Measurements from ENCODE around the gene NKD1. TPM values are rescaled to one million over a fixed set of nuclear protein-coding genes. Genes with fewer than 3 reads are reported as not detected.

The NKD1 gene
- total RNA-seq, 1 experiment from 2014 or later = 11.4 TPM

DNA sequence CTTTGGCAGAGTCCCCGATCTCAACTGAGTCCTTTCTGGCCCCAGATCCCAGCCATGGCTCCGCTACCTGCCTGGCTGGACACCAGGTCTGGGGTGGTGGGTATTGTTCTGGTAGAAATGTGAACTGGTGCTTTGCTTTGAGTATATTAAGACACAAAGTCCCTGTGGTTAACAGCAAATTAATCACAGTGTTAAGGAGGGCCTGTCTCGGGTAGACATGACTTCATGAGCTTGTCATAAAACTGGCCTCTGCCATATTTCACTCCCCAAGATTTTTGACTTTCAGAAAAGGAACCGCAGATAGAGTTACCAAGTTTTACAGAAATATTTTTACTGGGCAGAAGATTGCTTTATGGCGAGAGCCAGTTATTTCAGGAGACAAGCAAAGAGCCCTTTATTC is 19.5 kb downstream of the NKD1 start:
- ChIA-PET CTCF (no interaction called here), POLR2A (no interaction called here), RAD21 (ENCODE audit: low non-redundant PET in 1 of 2, low total read pairs in 2 of 2, uncharacterized antibody in 2 of 2, unreplicated experiment in 2 of 2) (no interaction called here)
- ATAC-seq (no peak), DNase-seq (ENCODE audit: low read depth, low spot score) (no peak)
- BruUV-seq (replicated peaks) = no TSS peak
- H2AFZ ChIP-seq (ENCODE audit: low read depth, low read length, poor library complexity, severe bottlenecking) = no peak overlapping the region
- H3K9me3 ChIP-seq (ENCODE audit: control insufficient read depth in 1 of 2, insufficient read depth in 1 of 2, low read depth in 1 of 2, low read length in 2 of 2) = no peaks in the 10 kb centered on the region
- H3K9me2 ChIP-seq (ENCODE audit: insufficient read depth) = no peaks in the 10 kb centered on the region
- no peak overlapping the region for H3K27ac ChIP-seq (ENCODE audit: low read depth, low read length)
- no peaks in the 10 kb centered on the region for H3K4me1 ChIP-seq (ENCODE audit: control insufficient read depth in 1 of 2, insufficient read depth in 2 of 2, low read length in 2 of 2)
- no peaks in the 10 kb centered on the region for H4K20me1 ChIP-seq (ENCODE audit: insufficient read depth)
- no peak overlapping the region for H3K4me2 ChIP-seq (ENCODE audit: low read length)
- H3K79me2 ChIP-seq (ENCODE audit: insufficient read depth, low read length) = no peaks in the 10 kb centered on the region
- no peak overlapping the region for H3K9ac ChIP-seq (ENCODE audit: low read length)
- no peak for TF ChIP-seq CBX3 (IDR thresholded peaks at IDR 0.05; ENCODE audit: low read depth)
- TF ChIP-seq, protein P1, sequence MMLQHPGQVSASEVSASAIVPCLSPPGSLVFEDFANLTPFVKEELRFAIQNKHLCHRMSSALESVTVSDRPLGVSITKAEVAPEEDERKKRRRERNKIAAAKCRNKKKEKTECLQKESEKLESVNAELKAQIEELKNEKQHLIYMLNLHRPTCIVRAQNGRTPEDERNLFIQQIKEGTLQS (IDR thresholded peaks at IDR 0.05) = no peak
- no peak for TF ChIP-seq RAD21 (IDR thresholded peaks at IDR 0.05; ENCODE audit: low read depth)
- H3K36me3 ChIP-seq (ENCODE audit: control insufficient read depth in 1 of 2, insufficient read depth in 2 of 2, low read length in 2 of 2) = no peaks in the 10 kb centered on the region
- no peak overlapping the region for H3K4me3 ChIP-seq (replicated peaks in 1 of 2; ENCODE audit: low read depth in 1 of 2, low read length in 2 of 2)
- intact Hi-C loops (cut with micrococcal nuclease) = no loop called here
- H3K27me3 ChIP-seq (ENCODE audit: insufficient read depth, low read length) = no peaks in the 10 kb centered on the region

DNA sequence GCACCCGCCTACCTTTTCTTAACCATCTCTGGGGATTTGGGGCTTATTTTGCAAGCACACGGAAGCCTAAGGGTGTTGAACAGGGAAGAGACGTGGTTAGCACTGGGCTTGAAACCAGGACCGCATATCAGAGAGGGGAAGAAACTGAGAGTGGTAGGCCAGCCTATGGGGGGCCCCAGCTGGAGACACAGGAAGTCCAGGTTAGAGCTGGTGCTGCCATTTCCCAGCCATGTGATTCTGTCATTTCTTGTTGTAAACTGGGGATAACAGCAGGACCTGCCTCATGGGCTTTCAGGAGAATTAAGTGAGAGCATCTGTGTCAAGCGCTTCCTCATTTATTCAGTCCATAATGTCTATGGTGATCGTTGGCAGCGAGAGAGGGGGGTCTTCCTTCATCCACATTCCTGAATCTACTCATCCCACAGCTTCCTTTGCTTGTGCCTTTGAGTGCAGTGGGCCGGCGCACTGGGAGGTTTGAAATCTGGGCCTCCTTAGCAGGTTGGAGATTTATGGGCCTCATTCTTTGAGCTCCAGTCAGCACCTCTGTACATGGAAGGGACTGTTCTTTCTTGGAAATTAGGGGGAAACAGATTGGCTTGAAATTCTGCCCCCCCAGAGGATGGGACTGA is 20.1 kb downstream of the NKD1 start:
- Histone ChIP-seq H3K4me3 (replicated peaks in 1 of 2; ENCODE audit: low read depth in 1 of 2, low read length in 2 of 2) (no peak overlapping the region), H4K20me1 (ENCODE audit: insufficient read depth) (no peaks in the 10 kb centered on the region), H2AFZ (ENCODE audit: low read depth, low read length, poor library complexity, severe bottlenecking) (no peak overlapping the region), H3K4me2 (ENCODE audit: low read length) (no peak overlapping the region), H3K27ac (ENCODE audit: low read depth, low read length) (no peak overlapping the region), H3K9me3 (ENCODE audit: control insufficient read depth in 1 of 2, insufficient read depth in 1 of 2, low read depth in 1 of 2, low read length in 2 of 2) (no peaks in the 10 kb centered on the region), H3K27me3 (ENCODE audit: insufficient read depth, low read length) (no peaks in the 10 kb centered on the region), H3K9ac (ENCODE audit: low read length) (no peak overlapping the region), H3K4me1 (ENCODE audit: control insufficient read depth in 1 of 2, insufficient read depth in 2 of 2, low read length in 2 of 2) (no peaks in the 10 kb centered on the region), H3K9me2 (ENCODE audit: insufficient read depth) (no peaks in the 10 kb centered on the region), H3K36me3 (ENCODE audit: control insufficient read depth in 1 of 2, insufficient read depth in 2 of 2, low read length in 2 of 2) (no peaks in the 10 kb centered on the region), H3K79me2 (ENCODE audit: insufficient read depth, low read length) (no peaks in the 10 kb centered on the region)
- POLR2A ChIA-PET = no interaction called here
- no peak for ATAC-seq
- CTCF ChIA-PET = no interaction called here
- no TSS peak for BruUV-seq (replicated peaks)
- intact Hi-C loops (cut with micrococcal nuclease) = no loop called here
- RAD21 ChIA-PET (ENCODE audit: low non-redundant PET in 1 of 2, low total read pairs in 2 of 2, uncharacterized antibody in 2 of 2, unreplicated experiment in 2 of 2) = no interaction called here
- no peak for DNase-seq (ENCODE audit: low read depth, low spot score)
- TF ChIP-seq ZFX (IDR thresholded peaks at IDR 0.05) = no peak
- no peak for TF ChIP-seq RAD21 (IDR thresholded peaks at IDR 0.05; ENCODE audit: low read depth)
- TF ChIP-seq, protein P2, sequence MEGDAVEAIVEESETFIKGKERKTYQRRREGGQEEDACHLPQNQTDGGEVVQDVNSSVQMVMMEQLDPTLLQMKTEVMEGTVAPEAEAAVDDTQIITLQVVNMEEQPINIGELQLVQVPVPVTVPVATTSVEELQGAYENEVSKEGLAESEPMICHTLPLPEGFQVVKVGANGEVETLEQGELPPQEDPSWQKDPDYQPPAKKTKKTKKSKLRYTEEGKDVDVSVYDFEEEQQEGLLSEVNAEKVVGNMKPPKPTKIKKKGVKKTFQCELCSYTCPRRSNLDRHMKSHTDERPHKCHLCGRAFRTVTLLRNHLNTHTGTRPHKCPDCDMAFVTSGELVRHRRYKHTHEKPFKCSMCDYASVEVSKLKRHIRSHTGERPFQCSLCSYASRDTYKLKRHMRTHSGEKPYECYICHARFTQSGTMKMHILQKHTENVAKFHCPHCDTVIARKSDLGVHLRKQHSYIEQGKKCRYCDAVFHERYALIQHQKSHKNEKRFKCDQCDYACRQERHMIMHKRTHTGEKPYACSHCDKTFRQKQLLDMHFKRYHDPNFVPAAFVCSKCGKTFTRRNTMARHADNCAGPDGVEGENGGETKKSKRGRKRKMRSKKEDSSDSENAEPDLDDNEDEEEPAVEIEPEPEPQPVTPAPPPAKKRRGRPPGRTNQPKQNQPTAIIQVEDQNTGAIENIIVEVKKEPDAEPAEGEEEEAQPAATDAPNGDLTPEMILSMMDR (IDR thresholded peaks at IDR 0.05 in 2 of 3, conservative IDR thresholded peaks at IDR 0.05 in 1 of 3; ENCODE audit: borderline replicate concordance in 1 of 3, insufficient read depth in 1 of 3, low read depth in 2 of 3, low read length in 2 of 3) = no peak
- no peak for TF ChIP-seq ZNF274 (IDR thresholded peaks at IDR 0.05; ENCODE audit: low read depth, low read length)
- TF ChIP-seq, protein P3, sequence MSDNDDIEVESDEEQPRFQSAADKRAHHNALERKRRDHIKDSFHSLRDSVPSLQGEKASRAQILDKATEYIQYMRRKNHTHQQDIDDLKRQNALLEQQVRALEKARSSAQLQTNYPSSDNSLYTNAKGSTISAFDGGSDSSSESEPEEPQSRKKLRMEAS (IDR thresholded peaks at IDR 0.05) = no peak
- TF ChIP-seq EZH2 (IDR thresholded peaks at IDR 0.05) = no peak
- TF ChIP-seq FOSL1 (IDR thresholded peaks at IDR 0.05; ENCODE audit: low read depth) = no peak
- TF ChIP-seq SRF (IDR thresholded peaks at IDR 0.05; ENCODE audit: low read depth) = no peak
- TF ChIP-seq JUND (IDR thresholded peaks at IDR 0.05) = no peak
- no peak for TF ChIP-seq TCF7L2 (IDR thresholded peaks at IDR 0.05; ENCODE audit: borderline replicate concordance, extremely low read depth, insufficient read depth, insufficient read length)
- no peak for TF ChIP-seq YY1 (IDR thresholded peaks at IDR 0.05; ENCODE audit: extremely low read depth, insufficient replicate concordance, low read depth, low read length)
- TF ChIP-seq POLR2AphosphoS5 (IDR thresholded peaks at IDR 0.05; ENCODE audit: low read depth, low read length) = no peak
- TF ChIP-seq SP1 (IDR thresholded peaks at IDR 0.05; ENCODE audit: low read depth) = no peak
- no peak for TF ChIP-seq EGR1 (IDR thresholded peaks at IDR 0.05; ENCODE audit: low read depth)
- no peak for TF ChIP-seq ELF1 (IDR thresholded peaks at IDR 0.05; ENCODE audit: borderline replicate concordance, low read depth)
- no peak for TF ChIP-seq EZH2phosphoT487 (IDR thresholded peaks at IDR 0.05; ENCODE audit: borderline replicate concordance)
